Hepatocyte (in vitro differentiated cells): ENCODE results near the gene DNAJC9. TPM values are rescaled to one million over a fixed set of nuclear protein-coding genes. Genes with fewer than 3 reads are reported as not detected.
"Not testable (repeated sequence)": the region's sequence is repeated elsewhere in the genome, so short reads cannot be mapped to it uniquely, and the experiment has no call there.

Experiments
- DNase-seq: peaks from one replicate; pipeline ENCODE4 v3.0.0-alpha.2; 2016; ENCODE audit warnings: low spot score
- H2AFZ ChIP-seq: fragments of 200-600 bp; sonication (generic); 2 replicates; pipeline ENCODE4 v1.6.0; 2016; ENCODE audit warnings: antibody characterized with exemption, mild to moderate bottlenecking
- H3K27ac ChIP-seq: fragments of 200-600 bp; sonication (generic); 2 replicates; pipeline ENCODE4 v1.5.1; 2016; ENCODE audit warnings: mild to moderate bottlenecking
- H3K27me3 ChIP-seq: fragments of 200-600 bp; sonication (generic); 2 replicates; pipeline ENCODE4 v1.6.1; 2016
- H3K36me3 ChIP-seq: fragments of 200-600 bp; sonication (generic); replicated peaks from 2 replicates; pipeline ENCODE4 v1.5.1; 2016; ENCODE audit warnings: low read depth; ENCODE audit not compliant: insufficient read depth
- H3K4me1 ChIP-seq: fragments of 200-600 bp; sonication (generic); 2 replicates; pipeline ENCODE4 v1.5.1; 2016; ENCODE audit warnings: mild to moderate bottlenecking, moderate library complexity; ENCODE audit not compliant: insufficient read depth
- H3K4me2 ChIP-seq: fragments of 200-600 bp; sonication (generic); 2 replicates; pipeline ENCODE4 v1.6.0; 2016
- H3K4me3 ChIP-seq: fragments of 200-600 bp; sonication (generic); 2 replicates; pipeline ENCODE4 v1.5.1; 2016; ENCODE audit warnings: mild to moderate bottlenecking
- H3K79me2 ChIP-seq: fragments of 200-600 bp; sonication (generic); 2 replicates; pipeline ENCODE4 v1.6.0; 2017; ENCODE audit warnings: mild to moderate bottlenecking
- H3K9me2 ChIP-seq: fragments of 200-600 bp; sonication (generic); replicated peaks from 2 replicates; pipeline ENCODE4 v1.6.0; 2017; ENCODE audit warnings: mild to moderate bottlenecking; ENCODE audit not compliant: insufficient read depth
- H3K9me3 ChIP-seq: fragments of 200-600 bp; sonication (generic); 2 replicates; pipeline ENCODE4 v1.5.1; 2016; ENCODE audit warnings: low read depth, mild to moderate bottlenecking
- H4K20me1 ChIP-seq: fragments of 200-600 bp; sonication (generic); 2 replicates; pipeline ENCODE4 v1.6.0; 2016; ENCODE audit warnings: mild to moderate bottlenecking; ENCODE audit not compliant: insufficient read depth, poor library complexity, severe bottlenecking
- EZH2 ChIP-seq: fragments of 200-600 bp; sonication (generic); IDR thresholded peaks from 2 replicates; pipeline ENCODE4 v1.6.1; 2016; ENCODE audit warnings: antibody characterized with exemption, mild to moderate bottlenecking, borderline replicate concordance
- EZH2phosphoT487 ChIP-seq: fragments of 200-600 bp; sonication (generic); IDR thresholded peaks from one replicate; pipeline ENCODE4 v1.6.1; 2018; ENCODE audit warnings: antibody characterized with exemption, mild to moderate bottlenecking, low read depth, moderate library complexity; ENCODE audit not compliant: unreplicated experiment, severe bottlenecking
- WGBS: methylation state at CpG from one replicate; pipeline ENCODE4 v1.1.6; 2016; ENCODE audit warnings: low lambda C conversion rate; ENCODE audit errors: missing lambda C conversion rate; 5-methylcytosine and 5-hydroxymethylcytosine counted together
- polyA plus RNA-seq: library from polyadenylated mRNA; unstranded; fragments of >200 nt; fragmentation: Nextera tagmentation; extraction: Ambion mirVana; gene quantifications from 2 replicates; pipeline ENCODE4 v1.2.1, GENCODE V29; 2016
- total RNA-seq: library from RNA; depleted of rRNA; stranded (reverse); fragments of >200 nt; gene quantifications from 2 replicates; pipeline ENCODE4 v1.2.3, GENCODE V29; 2014
- TF ChIP-seq, protein P1 (sequence below): fragments of 200-600 bp; sonication (generic); IDR thresholded peaks from 2 replicates; pipeline ENCODE4 v1.5.1; 2016; ENCODE audit warnings: antibody characterized with exemption, mild to moderate bottlenecking; ENCODE audit not compliant: poor library complexity

DNAJC9 gene
- total and polyA plus RNA-seq, 2 experiments from 2014 or later, result 17.8 to 27.2 TPM

DNA sequence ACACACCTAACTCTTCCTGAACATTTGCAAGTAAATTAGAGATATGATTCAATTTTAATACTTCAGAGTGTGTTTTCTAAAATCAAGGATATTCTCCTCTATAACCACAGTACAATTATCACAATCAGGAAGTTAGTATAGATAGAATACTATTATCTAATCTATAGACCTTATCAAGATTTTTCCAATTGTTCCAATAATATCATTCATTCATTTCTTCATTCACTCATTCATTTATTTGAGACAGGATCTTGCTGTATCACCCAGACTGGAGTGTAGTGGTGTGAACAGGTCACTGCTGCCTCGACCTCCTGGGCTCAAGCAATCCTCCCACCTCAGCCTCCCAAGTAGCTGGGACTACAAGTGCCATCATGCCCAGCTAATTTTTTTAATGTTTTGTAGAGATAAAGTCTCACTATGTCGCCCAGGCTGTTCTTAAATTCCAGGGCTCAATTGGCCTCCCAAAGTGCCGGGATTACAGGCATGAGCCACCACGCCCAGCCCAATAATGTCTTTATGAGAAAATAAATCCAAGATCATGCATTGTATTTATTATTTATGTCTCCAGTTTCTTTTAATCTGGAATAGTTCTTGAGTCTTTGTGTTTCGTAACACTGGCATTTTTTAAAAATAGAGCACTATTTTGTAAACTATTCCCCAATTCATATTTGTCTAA, 16.0 kb upstream of the DNAJC9 start:
- no peak for DNase-seq
- Histone ChIP-seq H3K27ac (no peak overlapping the region), H3K79me2 (no peaks in the 10 kb centered on the region), H2AFZ (no peak overlapping the region), H3K9me3 (no peaks in the 10 kb centered on the region), H3K27me3 (no peaks in the 10 kb centered on the region), H3K4me2 (no peak overlapping the region), H3K4me3 (no peak overlapping the region), H3K4me1 (no peaks in the 10 kb centered on the region), H4K20me1 (no peaks in the 10 kb centered on the region), H3K9me2 (no peaks in the 10 kb centered on the region), H3K36me3 (no peaks in the 10 kb centered on the region)
- 71% methylated on average over 5 of the region's 5 CpGs for WGBS
- TF ChIP-seq EZH2phosphoT487 (no peak), EZH2 (no peak)
- TF ChIP-seq, protein P1, sequence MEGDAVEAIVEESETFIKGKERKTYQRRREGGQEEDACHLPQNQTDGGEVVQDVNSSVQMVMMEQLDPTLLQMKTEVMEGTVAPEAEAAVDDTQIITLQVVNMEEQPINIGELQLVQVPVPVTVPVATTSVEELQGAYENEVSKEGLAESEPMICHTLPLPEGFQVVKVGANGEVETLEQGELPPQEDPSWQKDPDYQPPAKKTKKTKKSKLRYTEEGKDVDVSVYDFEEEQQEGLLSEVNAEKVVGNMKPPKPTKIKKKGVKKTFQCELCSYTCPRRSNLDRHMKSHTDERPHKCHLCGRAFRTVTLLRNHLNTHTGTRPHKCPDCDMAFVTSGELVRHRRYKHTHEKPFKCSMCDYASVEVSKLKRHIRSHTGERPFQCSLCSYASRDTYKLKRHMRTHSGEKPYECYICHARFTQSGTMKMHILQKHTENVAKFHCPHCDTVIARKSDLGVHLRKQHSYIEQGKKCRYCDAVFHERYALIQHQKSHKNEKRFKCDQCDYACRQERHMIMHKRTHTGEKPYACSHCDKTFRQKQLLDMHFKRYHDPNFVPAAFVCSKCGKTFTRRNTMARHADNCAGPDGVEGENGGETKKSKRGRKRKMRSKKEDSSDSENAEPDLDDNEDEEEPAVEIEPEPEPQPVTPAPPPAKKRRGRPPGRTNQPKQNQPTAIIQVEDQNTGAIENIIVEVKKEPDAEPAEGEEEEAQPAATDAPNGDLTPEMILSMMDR, result no peak

DNA sequence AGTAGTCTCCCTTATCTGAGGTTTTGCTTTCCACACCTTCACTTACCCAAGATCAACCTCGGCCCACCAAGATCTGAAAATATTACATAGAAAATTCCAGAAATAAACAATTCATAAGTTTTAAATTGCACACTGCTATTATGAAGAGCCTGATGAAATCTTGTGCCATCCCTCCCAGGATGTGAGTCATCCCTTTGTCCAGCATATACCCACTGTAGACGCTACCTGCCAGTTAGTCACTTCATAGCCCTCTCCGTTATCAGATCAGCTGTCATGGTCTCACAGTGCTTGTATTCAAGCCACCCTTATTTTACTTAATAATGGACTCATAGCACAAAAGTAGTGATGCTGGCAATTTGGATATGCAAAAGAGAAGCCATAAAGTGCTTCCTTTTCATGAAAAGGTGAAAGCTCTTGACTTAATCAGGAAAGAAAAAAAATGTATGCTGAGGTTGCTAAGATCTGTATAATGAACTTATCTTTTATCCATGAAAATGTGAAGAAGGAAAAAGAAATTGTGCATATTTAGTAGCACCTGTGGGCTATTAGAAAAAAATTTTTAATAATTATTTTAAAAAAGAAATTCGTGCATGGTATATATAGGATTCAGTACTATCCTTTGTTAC, 15.2 kb upstream of the DNAJC9 start:
- no peak overlapping the region for H3K4me2 ChIP-seq
- H3K9me3 ChIP-seq, result no peaks in the 10 kb centered on the region
- H3K27me3 ChIP-seq, result no peaks in the 10 kb centered on the region
- DNase-seq, result no peak
- H3K36me3 ChIP-seq, result no peaks in the 10 kb centered on the region
- no peaks in the 10 kb centered on the region for H3K9me2 ChIP-seq
- 76% methylated on average over 4 of the region's 4 CpGs for whole genome bisulfite sequencing
- TF ChIP-seq, protein P1, result no peak
- TF ChIP-seq EZH2phosphoT487 (no peak), EZH2 (no peak)
- no peak overlapping the region for H3K27ac ChIP-seq
- no peaks in the 10 kb centered on the region for H4K20me1 ChIP-seq
- H3K79me2 ChIP-seq, result no peaks in the 10 kb centered on the region
- no peak overlapping the region for H3K4me3 ChIP-seq
- H2AFZ ChIP-seq, result no peak overlapping the region
- H3K4me1 ChIP-seq, result no peaks in the 10 kb centered on the region

DNA sequence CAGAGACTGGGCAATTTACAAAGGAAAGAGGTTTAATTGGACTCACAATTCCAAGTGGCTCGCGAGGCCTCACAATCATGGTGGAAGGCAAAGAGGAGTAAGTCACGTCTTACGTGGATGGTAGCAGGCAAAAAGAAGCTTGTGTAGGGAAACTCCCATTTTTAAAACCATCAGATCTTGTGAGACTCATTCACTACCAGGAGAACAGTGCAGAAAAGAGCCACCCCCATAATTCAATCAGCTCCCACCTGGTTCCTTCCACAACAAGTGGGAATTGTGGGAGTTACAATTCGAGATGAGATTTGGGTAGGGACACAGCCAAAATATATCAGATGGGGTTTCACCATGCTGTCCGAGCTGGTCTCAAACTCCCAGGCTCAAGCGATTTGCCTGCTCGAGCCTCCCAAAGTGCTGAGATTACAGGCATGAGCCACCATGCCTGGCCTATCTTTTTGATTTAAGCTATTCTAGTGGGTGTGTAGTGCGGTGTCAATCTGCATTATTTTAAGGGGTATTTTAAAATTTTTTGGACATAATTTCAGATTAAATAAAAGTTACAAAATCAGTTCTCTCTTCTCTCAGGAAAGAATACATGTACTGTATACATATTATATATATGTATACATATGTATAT, 14.4 kb upstream of the DNAJC9 start:
- no peak overlapping the region for H3K4me2 ChIP-seq
- no peaks in the 10 kb centered on the region for H3K79me2 ChIP-seq
- TF ChIP-seq EZH2phosphoT487 (no peak), EZH2 (no peak)
- TF ChIP-seq, protein P1, result no peak
- H4K20me1 ChIP-seq, result no peaks in the 10 kb centered on the region
- H3K4me1 ChIP-seq, result no peaks in the 10 kb centered on the region
- no peaks in the 10 kb centered on the region for H3K9me2 ChIP-seq
- no peaks in the 10 kb centered on the region for H3K36me3 ChIP-seq
- no peak for DNase-seq
- no peaks in the 10 kb centered on the region for H3K9me3 ChIP-seq
- no peak overlapping the region for H3K4me3 ChIP-seq
- H3K27me3 ChIP-seq, result no peaks in the 10 kb centered on the region
- 94% methylated on average over 9 of the region's 9 CpGs for WGBS
- H2AFZ ChIP-seq, result no peak overlapping the region
- H3K27ac ChIP-seq, result no peak overlapping the region

DNA sequence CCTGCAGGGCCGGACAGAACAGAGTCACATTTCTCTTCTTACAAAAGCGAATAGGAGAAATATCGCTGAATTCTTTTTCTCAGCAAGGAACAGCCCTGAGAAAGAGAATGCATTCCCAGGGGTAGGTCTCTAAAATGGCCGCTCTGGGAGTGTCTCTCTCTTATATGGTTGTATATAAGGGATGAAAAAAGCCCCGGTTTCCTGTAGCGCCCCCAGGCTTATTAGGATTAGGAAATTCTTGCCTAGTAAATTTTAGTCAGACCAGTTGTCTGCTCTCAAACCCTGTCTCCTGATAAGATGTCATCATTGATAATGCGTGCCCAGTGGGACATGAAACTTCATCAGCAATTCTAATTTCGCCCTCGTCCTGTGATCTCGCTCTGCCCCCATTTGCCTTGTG, 11.6 kb upstream of the DNAJC9 start:
- not testable (repeated sequence) for DNase-seq, H3K36me3 ChIP-seq, H3K79me2 ChIP-seq, H3K4me3 ChIP-seq, H3K27ac ChIP-seq, H3K4me1 ChIP-seq, H3K9me2 ChIP-seq, H2AFZ ChIP-seq, H3K27me3 ChIP-seq, H4K20me1 ChIP-seq, H3K4me2 ChIP-seq, H3K9me3 ChIP-seq
- 95% methylated on average over 10 of the region's 10 CpGs for WGBS
